ENCODE results near the gene PLOD1.

Gene PLOD1

DNA sequence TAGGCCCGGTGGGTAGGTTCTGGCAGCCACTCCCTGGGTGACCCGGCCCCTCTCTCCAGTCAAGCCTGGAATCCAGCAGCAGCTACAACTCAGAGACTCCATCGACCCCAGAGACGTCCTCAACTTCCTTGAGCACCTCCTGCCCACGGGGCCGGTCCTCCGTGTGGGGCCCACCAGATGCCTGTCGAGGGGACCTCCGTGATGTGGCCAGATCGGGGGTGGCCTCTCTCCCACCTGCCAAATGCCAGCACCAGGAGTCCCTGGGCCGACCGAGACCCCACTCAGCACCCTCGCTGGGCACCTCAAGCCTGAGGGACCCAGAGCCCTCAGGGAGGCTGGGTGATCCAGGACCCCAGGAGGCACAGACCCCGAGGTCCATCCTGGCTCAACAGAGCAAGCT, 87.5 kb downstream of the PLOD1 start:
- H3K79me2 ChIP-seq (ENCODE audit: insufficient read depth, low read length), result peaks cover 34% of the 10 kb centered on the region
- no peak overlapping the region for H3K4me3 ChIP-seq (ENCODE audit: low read depth in 1 of 2, low read length in 2 of 2)
- H3K36me3 ChIP-seq (ENCODE audit: insufficient read depth, low read length), result peaks cover 46% of the 10 kb centered on the region
- no peak for DNase-seq
- 0 out of 2 replicates have a peak overlapping the region, but pooled peaks have one; percentile 11 for H3K4me2 ChIP-seq (ENCODE audit: insufficient read depth, low read length)
- no peak overlapping the region for H3K27ac ChIP-seq (ENCODE audit: low read length)
- no peaks in the 10 kb centered on the region for H3K27me3 ChIP-seq (ENCODE audit: insufficient read depth, low read length, poor library complexity)
- H2AFZ ChIP-seq (ENCODE audit: low read depth, low read length), result no peak overlapping the region
- H3K4me1 ChIP-seq (ENCODE audit: insufficient read depth, low read length), result peaks cover 20% of the 10 kb centered on the region
- no peaks in the 10 kb centered on the region for H3K9me3 ChIP-seq (ENCODE audit: insufficient read depth, low read length, severe bottlenecking)
- no peak overlapping the region for H3K9ac ChIP-seq (ENCODE audit: low read depth, low read length)
- H4K20me1 ChIP-seq (ENCODE audit: insufficient read depth, low read length), result peaks cover 6% of the 10 kb centered on the region; the same call in 1 of the 2 replicates
- TF ChIP-seq, protein P1, sequence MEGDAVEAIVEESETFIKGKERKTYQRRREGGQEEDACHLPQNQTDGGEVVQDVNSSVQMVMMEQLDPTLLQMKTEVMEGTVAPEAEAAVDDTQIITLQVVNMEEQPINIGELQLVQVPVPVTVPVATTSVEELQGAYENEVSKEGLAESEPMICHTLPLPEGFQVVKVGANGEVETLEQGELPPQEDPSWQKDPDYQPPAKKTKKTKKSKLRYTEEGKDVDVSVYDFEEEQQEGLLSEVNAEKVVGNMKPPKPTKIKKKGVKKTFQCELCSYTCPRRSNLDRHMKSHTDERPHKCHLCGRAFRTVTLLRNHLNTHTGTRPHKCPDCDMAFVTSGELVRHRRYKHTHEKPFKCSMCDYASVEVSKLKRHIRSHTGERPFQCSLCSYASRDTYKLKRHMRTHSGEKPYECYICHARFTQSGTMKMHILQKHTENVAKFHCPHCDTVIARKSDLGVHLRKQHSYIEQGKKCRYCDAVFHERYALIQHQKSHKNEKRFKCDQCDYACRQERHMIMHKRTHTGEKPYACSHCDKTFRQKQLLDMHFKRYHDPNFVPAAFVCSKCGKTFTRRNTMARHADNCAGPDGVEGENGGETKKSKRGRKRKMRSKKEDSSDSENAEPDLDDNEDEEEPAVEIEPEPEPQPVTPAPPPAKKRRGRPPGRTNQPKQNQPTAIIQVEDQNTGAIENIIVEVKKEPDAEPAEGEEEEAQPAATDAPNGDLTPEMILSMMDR (IDR thresholded peaks at IDR 0.05; ENCODE audit: borderline replicate concordance, extremely low read depth, low read length, poor library complexity, severe bottlenecking), result no peak
- no peak for TF ChIP-seq EZH2 (IDR thresholded peaks at IDR 0.05; ENCODE audit: borderline replicate concordance, low read depth, low read length, severe bottlenecking)
- ATAC-seq (ENCODE audit: insufficient read depth, low read depth), result no peak

Data from DND-41 (cell line).